Measurements from ENCODE around the gene FAM174B.

Gene FAM174B

GRCh38 chr15:92629975-92630626 lies 25.5 kb downstream of the FAM174B start:
- TF ChIP-seq CTCF (IDR thresholded peaks at IDR 0.05; ENCODE audit: low read depth, low read length) = no peak
- Histone ChIP-seq H3K4me3 (ENCODE audit: low read depth, low read length) (no peak overlapping the region), H3K36me3 (peaks cover 41% of the 10 kb centered on the region), H3K27me3 (ENCODE audit: insufficient read depth, low read depth, severe bottlenecking) (no peaks in the 10 kb centered on the region), H3K27ac (no peak overlapping the region; the same call in 1 of the 2 replicates), H3K9me3 (ENCODE audit: severe bottlenecking) (no peaks in the 10 kb centered on the region)
- no peak for DNase-seq

- no peak overlapping the region for H3K27ac ChIP-seq
- no peak for TF ChIP-seq CTCF (IDR thresholded peaks at IDR 0.05; ENCODE audit: low read depth, low read length)
- no peak overlapping the region for H3K4me3 ChIP-seq (ENCODE audit: low read depth, low read length)
- H3K36me3 ChIP-seq = peaks cover 41% of the 10 kb centered on the region
- no peaks in the 10 kb centered on the region for H3K27me3 ChIP-seq (ENCODE audit: insufficient read depth, low read depth, severe bottlenecking)
- H3K9me3 ChIP-seq (ENCODE audit: severe bottlenecking) = no peaks in the 10 kb centered on the region
- no peak for DNase-seq
These were observed 26.1 kb downstream of the FAM174B start for GRCh38 chr15:92629276-92629974.

GRCh38 chr15:92627014-92627413 lies 28.6 kb downstream of the FAM174B start:
- TF ChIP-seq CTCF (IDR thresholded peaks at IDR 0.05; ENCODE audit: low read depth, low read length) = no peak
- no peaks in the 10 kb centered on the region for H3K9me3 ChIP-seq (ENCODE audit: severe bottlenecking)
- peaks cover 41% of the 10 kb centered on the region for H3K36me3 ChIP-seq

GRCh38 chr15:92625251-92625980 lies 30.2 kb downstream of the FAM174B start:
- Histone ChIP-seq H3K27ac (no peak overlapping the region), H3K9me3 (ENCODE audit: severe bottlenecking) (no peaks in the 10 kb centered on the region), H3K4me3 (ENCODE audit: low read depth, low read length) (no peak overlapping the region), H3K27me3 (ENCODE audit: insufficient read depth, low read depth, severe bottlenecking) (no peaks in the 10 kb centered on the region), H3K36me3 (peaks cover 41% of the 10 kb centered on the region)
- DNase-seq = no peak
- TF ChIP-seq CTCF (IDR thresholded peaks at IDR 0.05; ENCODE audit: low read depth, low read length) = no peak

More at GRCh38 chr15:92627014-92627413, 28.6 kb downstream of the FAM174B start:
- Histone ChIP-seq H3K27ac (no peak overlapping the region), H3K4me3 (ENCODE audit: low read depth, low read length) (no peak overlapping the region), H3K27me3 (ENCODE audit: insufficient read depth, low read depth, severe bottlenecking) (no peaks in the 10 kb centered on the region)
- no peak for DNase-seq

GRCh38 chr15:92624401-92624991 lies 31.1 kb downstream of the FAM174B start:
- DNase-seq = no peak
- TF ChIP-seq CTCF (IDR thresholded peaks at IDR 0.05; ENCODE audit: low read depth, low read length) = no peak

More at GRCh38 chr15:92624401-92624991, 31.1 kb downstream of the FAM174B start:
- peak overlapping the region; percentile 86 for H3K27ac ChIP-seq
- H3K27me3 ChIP-seq (ENCODE audit: insufficient read depth, low read depth, severe bottlenecking) = no peaks in the 10 kb centered on the region
- peaks cover 38% of the 10 kb centered on the region for H3K36me3 ChIP-seq
- H3K4me3 ChIP-seq (ENCODE audit: low read depth, low read length) = no peak overlapping the region
- no peaks in the 10 kb centered on the region for H3K9me3 ChIP-seq (ENCODE audit: severe bottlenecking)

All from WERI-Rb-1 (cell line).